Fibroblast of lung (primary cell): ENCODE data around the gene KAT2A.

ENCODE experiments used
- EZH2 ChIP-seq: IDR thresholded peaks from 2 replicates; pipeline ENCODE4 v1.5.1; 2012; ENCODE audit warnings: low read length, control low read depth, mild to moderate bottlenecking; ENCODE audit errors: missing control alignments
- TF ChIP-seq, protein P1 (sequence below), 2 donors: IDR thresholded peaks in 1 of 2; conservative IDR thresholded peaks in 1 of 2; 1 replicate in 1 of 2; 2 replicates in 1 of 2; pipeline ENCODE4 v1.5.1; 2011 to 2012; ENCODE audit warnings: low read length in 2 of 2, control low read depth in 1 of 2, inconsistent platforms in 1 of 2, low read depth in 1 of 2, mild to moderate bottlenecking in 1 of 2

GRCh38 chr17:42120161-42120769 is 902 bp downstream of the KAT2A start:
- TF ChIP-seq EZH2, result no peak
- TF ChIP-seq, protein P1, sequence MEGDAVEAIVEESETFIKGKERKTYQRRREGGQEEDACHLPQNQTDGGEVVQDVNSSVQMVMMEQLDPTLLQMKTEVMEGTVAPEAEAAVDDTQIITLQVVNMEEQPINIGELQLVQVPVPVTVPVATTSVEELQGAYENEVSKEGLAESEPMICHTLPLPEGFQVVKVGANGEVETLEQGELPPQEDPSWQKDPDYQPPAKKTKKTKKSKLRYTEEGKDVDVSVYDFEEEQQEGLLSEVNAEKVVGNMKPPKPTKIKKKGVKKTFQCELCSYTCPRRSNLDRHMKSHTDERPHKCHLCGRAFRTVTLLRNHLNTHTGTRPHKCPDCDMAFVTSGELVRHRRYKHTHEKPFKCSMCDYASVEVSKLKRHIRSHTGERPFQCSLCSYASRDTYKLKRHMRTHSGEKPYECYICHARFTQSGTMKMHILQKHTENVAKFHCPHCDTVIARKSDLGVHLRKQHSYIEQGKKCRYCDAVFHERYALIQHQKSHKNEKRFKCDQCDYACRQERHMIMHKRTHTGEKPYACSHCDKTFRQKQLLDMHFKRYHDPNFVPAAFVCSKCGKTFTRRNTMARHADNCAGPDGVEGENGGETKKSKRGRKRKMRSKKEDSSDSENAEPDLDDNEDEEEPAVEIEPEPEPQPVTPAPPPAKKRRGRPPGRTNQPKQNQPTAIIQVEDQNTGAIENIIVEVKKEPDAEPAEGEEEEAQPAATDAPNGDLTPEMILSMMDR (conservative IDR thresholded peaks at IDR 0.05 in 1 of 2, IDR thresholded peaks at IDR 0.05 in 1 of 2; ENCODE audit: low read depth in 1 of 2, low read length in 2 of 2), result no peak
